Thyroid gland (tissue), 4 donors: ENCODE results near the gene POSTN. TPM values are rescaled to one million over a fixed set of nuclear protein-coding genes. Genes with fewer than 3 reads are reported as not detected.

Source experiments
- DNase-seq, 2 donors: peaks; one replicate each; pipeline ENCODE4 v3.0.0-alpha.2; 2019
- H3K27ac ChIP-seq, 3 donors: fragments of 200-600 bp; sonication (generic); 1 replicate in 2 of 3; 2 replicates in 1 of 3; pipeline ENCODE4 v1.5.1; 2016 to 2019; ENCODE audit warnings: mild to moderate bottlenecking in 1 of 3, moderate library complexity in 1 of 3
- H3K27me3 ChIP-seq: fragments of 200-600 bp; sonication (generic); one replicate; pipeline ENCODE4 v1.5.1; 2019
- H3K36me3 ChIP-seq, 2 donors: fragments of 200-600 bp; sonication (generic); one replicate each; pipeline ENCODE4 v1.5.1; 2016 to 2019
- H3K4me1 ChIP-seq, 2 donors: fragments of 200-600 bp; sonication (generic); one replicate each; pipeline ENCODE4 v1.5.1; 2017 to 2019
- H3K4me3 ChIP-seq, 3 donors: fragments of 200-600 bp; sonication (generic); replicated peaks in 1 of 3; 1 replicate in 2 of 3; 2 replicates in 1 of 3; pipeline ENCODE4 v1.5.1; 2016; ENCODE audit warnings: mild to moderate bottlenecking in 1 of 3
- H3K9me3 ChIP-seq: fragments of 200-600 bp; sonication (generic); one replicate; pipeline ENCODE4 v1.5.1; 2017
- CTCF ChIP-seq, 6 experiments: fragments of 200-600 bp in 3 of 6; fragments of 450-650 bp in 3 of 6; sonication (generic) in 3 of 6; IDR thresholded peaks; one replicate each; pipeline ENCODE4 v1.5.1; 2016 to 2019; ENCODE audit warnings: antibody characterized with exemption in 6 of 6, mild to moderate bottlenecking in 2 of 6, inconsistent platforms in 1 of 6, moderate library complexity in 1 of 6
- POLR2A ChIP-seq, 2 donors: fragments of 450-650 bp; IDR thresholded peaks; one replicate each; pipeline ENCODE4 v1.6.1; 2017; ENCODE audit warnings: antibody characterized with exemption in 2 of 2, mild to moderate bottlenecking in 2 of 2, moderate library complexity in 1 of 2
- WGBS, 2 donors: methylation state at CpG; one replicate each; pipeline ENCODE4 v1.1.5; 2017; 5-methylcytosine and 5-hydroxymethylcytosine counted together
- intact Hi-C: fragments of 100-400 bp; cut with DNase I; formaldehyde crosslinking; loops from one replicate; pipeline ENCODE4 v1.15.1; 2023
- total RNA-seq, 4 donors: library from RNA; depleted of rRNA; stranded (reverse); fragments of >200 nt; gene quantifications; one replicate each; pipeline ENCODE4 v1.2.3, GENCODE V29; 2016

POSTN gene
- total RNA-seq, 4 donors from 2014 or later = 7.8 to 27.8 (median 11.8) TPM

GRCh38 chr13:37621811-37622361, 23.3 kb upstream of the POSTN start:
- Histone ChIP-seq H3K4me1 (no peaks in the 10 kb centered on the region), H3K36me3 (no peaks in the 10 kb centered on the region), H3K27ac (no peak overlapping the region), H3K9me3 (no peaks in the 10 kb centered on the region), H3K27me3 (no peaks in the 10 kb centered on the region), H3K4me3 (no peak overlapping the region)
- TF ChIP-seq POLR2A (IDR thresholded peaks at IDR 0.05) (no peak), CTCF (IDR thresholded peaks at IDR 0.05) (no peak)
- WGBS, 2 donors = 83 to 92% methylated on average over 3 of the region's 3 CpGs
- intact Hi-C loops = no loop called here
- no peak for DNase-seq

- intact Hi-C loops = no loop called here
- TF ChIP-seq CTCF (IDR thresholded peaks at IDR 0.05) (no peak), POLR2A (IDR thresholded peaks at IDR 0.05) (no peak)
- Histone ChIP-seq H3K9me3 (no peaks in the 10 kb centered on the region), H3K27me3 (no peaks in the 10 kb centered on the region), H3K36me3 (no peaks in the 10 kb centered on the region), H3K4me1 (no peaks in the 10 kb centered on the region), H3K4me3 (no peak overlapping the region), H3K27ac (no peak overlapping the region)
- WGBS, 2 donors = 89 to 93% methylated on average over 2 of the region's 2 CpGs
- no peak for DNase-seq
These were observed 20.0 kb upstream of the POSTN start for GRCh38 chr13:37618554-37618953.

- TF ChIP-seq POLR2A (IDR thresholded peaks at IDR 0.05) (no peak), CTCF (IDR thresholded peaks at IDR 0.05) (no peak)
- Histone ChIP-seq H3K27me3 (no peaks in the 10 kb centered on the region), H3K4me3 (no peak overlapping the region), H3K4me1 (no peaks in the 10 kb centered on the region), H3K36me3 (no peaks in the 10 kb centered on the region), H3K9me3 (no peaks in the 10 kb centered on the region), H3K27ac (no peak overlapping the region)
- 36 to 58% methylated on average over 1 of the region's 1 CpG for WGBS, 2 donors
- no peak for DNase-seq
- intact Hi-C loops = no loop called here
These were observed 18.6 kb upstream of the POSTN start for GRCh38 chr13:37617173-37617572.

- Histone ChIP-seq H3K36me3 (no peaks in the 10 kb centered on the region), H3K27me3 (no peaks in the 10 kb centered on the region), H3K4me3 (no peak overlapping the region), H3K9me3 (no peaks in the 10 kb centered on the region), H3K4me1 (no peaks in the 10 kb centered on the region), H3K27ac (no peak overlapping the region)
- DNase-seq = no peak
- WGBS, 2 donors = 94 to 100% methylated on average over 1 of the region's 1 CpG
- TF ChIP-seq CTCF (IDR thresholded peaks at IDR 0.05) (no peak), POLR2A (IDR thresholded peaks at IDR 0.05) (no peak)
- intact Hi-C loops = no loop called here
These were observed 17.6 kb upstream of the POSTN start for GRCh38 chr13:37616131-37616530.

GRCh38 chr13:37615276-37615675, 16.7 kb upstream of the POSTN start:
- DNase-seq = no peak
- H3K27me3 ChIP-seq = no peaks in the 10 kb centered on the region
- no peaks in the 10 kb centered on the region for H3K9me3 ChIP-seq
- H3K4me3 ChIP-seq = no peak overlapping the region
- intact Hi-C loops = no loop called here
- H3K4me1 ChIP-seq = no peaks in the 10 kb centered on the region
- WGBS, 2 donors = 71 to 95% methylated on average over 2 of the region's 2 CpGs
- H3K36me3 ChIP-seq = no peaks in the 10 kb centered on the region
- no peak for TF ChIP-seq POLR2A (IDR thresholded peaks at IDR 0.05)
- TF ChIP-seq CTCF (IDR thresholded peaks at IDR 0.05) = no peak
- H3K27ac ChIP-seq = no peak overlapping the region
